Measurements from ENCODE around the gene AGK. TPM values are rescaled to one million over a fixed set of nuclear protein-coding genes. Genes with fewer than 3 reads are reported as not detected.

Gene AGK
- total RNA-seq, 4 donors from 2014 or later: 21.0 to 30.8 (median 25.5) TPM

DNA sequence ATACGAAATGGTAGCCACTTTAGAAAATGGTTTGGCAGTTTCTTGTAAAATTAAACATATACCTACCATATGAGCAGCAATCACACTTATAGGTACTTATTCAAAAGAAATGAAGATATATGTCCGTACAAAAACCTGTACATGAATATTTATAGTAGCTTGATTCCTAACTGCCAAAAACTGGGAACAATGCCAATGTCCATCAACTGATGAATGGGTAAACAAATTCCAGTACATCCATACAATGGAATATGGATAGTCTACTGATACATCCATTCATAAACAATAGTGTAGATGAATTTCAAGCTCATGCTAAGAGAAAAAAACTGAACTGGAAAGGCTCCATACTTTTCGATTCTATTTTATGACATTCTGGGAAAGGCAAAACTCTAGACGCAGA is 68.5 kb downstream of the AGK start:
- H3K4me1 ChIP-seq: no peaks in the 10 kb centered on the region
- H3K36me3 ChIP-seq: peaks cover 8 to 56% of the 10 kb centered on the region in 2 donors
- no peak for ATAC-seq
- 90 to 93% methylated on average over 3 to 4 of the region's 4 CpGs for WGBS, 2 donors (ENCODE audit: low coverage in 1 of 2)
- TF ChIP-seq POLR2AphosphoS5 (IDR thresholded peaks at IDR 0.05) (no peak), POLR2A (IDR thresholded peaks at IDR 0.05) (no peak), EP300 (IDR thresholded peaks at IDR 0.05) (no peak)
- TF ChIP-seq, protein P1, sequence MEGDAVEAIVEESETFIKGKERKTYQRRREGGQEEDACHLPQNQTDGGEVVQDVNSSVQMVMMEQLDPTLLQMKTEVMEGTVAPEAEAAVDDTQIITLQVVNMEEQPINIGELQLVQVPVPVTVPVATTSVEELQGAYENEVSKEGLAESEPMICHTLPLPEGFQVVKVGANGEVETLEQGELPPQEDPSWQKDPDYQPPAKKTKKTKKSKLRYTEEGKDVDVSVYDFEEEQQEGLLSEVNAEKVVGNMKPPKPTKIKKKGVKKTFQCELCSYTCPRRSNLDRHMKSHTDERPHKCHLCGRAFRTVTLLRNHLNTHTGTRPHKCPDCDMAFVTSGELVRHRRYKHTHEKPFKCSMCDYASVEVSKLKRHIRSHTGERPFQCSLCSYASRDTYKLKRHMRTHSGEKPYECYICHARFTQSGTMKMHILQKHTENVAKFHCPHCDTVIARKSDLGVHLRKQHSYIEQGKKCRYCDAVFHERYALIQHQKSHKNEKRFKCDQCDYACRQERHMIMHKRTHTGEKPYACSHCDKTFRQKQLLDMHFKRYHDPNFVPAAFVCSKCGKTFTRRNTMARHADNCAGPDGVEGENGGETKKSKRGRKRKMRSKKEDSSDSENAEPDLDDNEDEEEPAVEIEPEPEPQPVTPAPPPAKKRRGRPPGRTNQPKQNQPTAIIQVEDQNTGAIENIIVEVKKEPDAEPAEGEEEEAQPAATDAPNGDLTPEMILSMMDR (IDR thresholded peaks at IDR 0.05): no peak
- no peaks in the 10 kb centered on the region for H3K9me3 ChIP-seq
- no peak overlapping the region for H3K27ac ChIP-seq
- no peaks in the 10 kb centered on the region for H3K27me3 ChIP-seq
- no peak overlapping the region for H3K4me3 ChIP-seq

- Histone ChIP-seq H3K4me1 (no peaks in the 10 kb centered on the region), H3K27me3 (no peaks in the 10 kb centered on the region), H3K27ac (no peak overlapping the region), H3K4me3 (no peak overlapping the region), H3K9me3 (no peaks in the 10 kb centered on the region), H3K36me3 (peaks cover 8 to 61% of the 10 kb centered on the region in 2 donors)
- 89 to 92% methylated on average over 1 of the region's 1 CpG for WGBS, 2 donors (ENCODE audit: low coverage in 1 of 2)
- TF ChIP-seq EP300 (IDR thresholded peaks at IDR 0.05) (no peak), POLR2AphosphoS5 (IDR thresholded peaks at IDR 0.05) (no peak), POLR2A (IDR thresholded peaks at IDR 0.05) (no peak)
- TF ChIP-seq, protein P1 (IDR thresholded peaks at IDR 0.05): no peak
- ATAC-seq: no peak
Observed at GRCh38 chr7:141624763-141625162, 73.6 kb downstream of the AGK start.

DNA sequence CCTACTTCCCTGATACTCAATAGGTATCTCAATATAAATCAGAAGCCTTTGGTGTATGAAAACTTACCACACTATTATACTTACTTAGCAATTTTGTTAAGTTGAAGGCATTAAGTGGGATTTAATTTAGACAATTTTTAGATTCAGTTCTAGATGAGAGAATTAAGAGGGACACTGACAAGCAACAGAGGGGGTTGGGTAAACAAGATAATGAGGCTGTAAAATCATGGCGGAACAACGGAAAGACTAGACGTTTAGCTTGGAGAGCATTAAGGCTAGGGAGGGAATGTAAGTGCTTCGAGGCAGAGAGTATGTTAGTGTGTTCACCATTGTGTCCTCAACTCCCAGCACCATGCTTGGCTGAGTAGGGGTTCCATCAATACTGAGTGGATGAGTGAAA is 79.4 kb downstream of the AGK start:
- 84 to 93% methylated on average over 4 of the region's 4 CpGs for WGBS, 2 donors (ENCODE audit: low coverage in 1 of 2)
- Histone ChIP-seq H3K9me3 (no peaks in the 10 kb centered on the region), H3K36me3 (peaks cover 0 to 27% of the 10 kb centered on the region in 2 donors), H3K27ac (no peak overlapping the region), H3K27me3 (no peaks in the 10 kb centered on the region), H3K4me1 (no peaks in the 10 kb centered on the region), H3K4me3 (no peak overlapping the region)
- no peak for TF ChIP-seq POLR2AphosphoS5 (IDR thresholded peaks at IDR 0.05)
- ATAC-seq: no peak

- H3K4me1 ChIP-seq: no peaks in the 10 kb centered on the region
- H3K27ac ChIP-seq: no peak overlapping the region
- 74 to 93% methylated on average over 2 of the region's 2 CpGs for WGBS, 2 donors (ENCODE audit: low coverage in 1 of 2)
- TF ChIP-seq POLR2AphosphoS5 (IDR thresholded peaks at IDR 0.05) (no peak), POLR2A (IDR thresholded peaks at IDR 0.05) (no peak), EP300 (IDR thresholded peaks at IDR 0.05) (no peak)
- TF ChIP-seq, protein P1 (IDR thresholded peaks at IDR 0.05): no peak
- H3K9me3 ChIP-seq: no peaks in the 10 kb centered on the region
- H3K36me3 ChIP-seq: peaks cover 0 to 23% of the 10 kb centered on the region in 2 donors
- H3K27me3 ChIP-seq: no peaks in the 10 kb centered on the region
- no peak for ATAC-seq
- no peak overlapping the region for H3K4me3 ChIP-seq
Observed at GRCh38 chr7:141631525-141631924, 80.3 kb downstream of the AGK start.

DNA sequence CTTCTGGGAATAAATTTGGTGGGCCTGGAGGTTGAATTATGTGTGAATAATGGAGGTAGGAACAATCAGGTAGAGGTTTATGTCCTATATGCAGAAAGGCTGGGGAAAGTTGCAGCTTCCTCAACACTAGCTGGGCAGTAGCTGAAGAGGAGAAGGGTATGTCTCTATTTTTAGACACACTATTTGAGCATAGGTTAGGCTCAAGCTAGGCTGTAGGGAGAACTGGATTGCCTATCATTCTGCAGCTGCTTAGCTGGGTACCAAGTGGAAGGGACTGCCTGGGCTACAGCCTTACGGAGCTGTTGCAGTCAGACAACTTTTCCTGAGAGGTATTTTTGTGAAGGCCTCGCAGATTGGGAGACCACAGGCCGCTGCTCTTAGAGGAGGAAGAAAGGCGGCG is 82.9 kb downstream of the AGK start:
- no peaks in the 10 kb centered on the region for H3K9me3 ChIP-seq
- TF ChIP-seq EP300 (IDR thresholded peaks at IDR 0.05) (no peak), POLR2AphosphoS5 (IDR thresholded peaks at IDR 0.05) (no peak)
- no peak overlapping the region for H3K27ac ChIP-seq
- WGBS, 2 donors (ENCODE audit: low coverage in 1 of 2): 100% methylated on average over 4 of the region's 5 CpGs; no CpG with 5 or more reads in 1 of the 2 donors
- H3K4me1 ChIP-seq: no peaks in the 10 kb centered on the region
- ATAC-seq: no peak
- no peaks in the 10 kb centered on the region for H3K27me3 ChIP-seq
- H3K36me3 ChIP-seq: peaks cover 0 to 23% of the 10 kb centered on the region in 2 donors
- no peak overlapping the region for H3K4me3 ChIP-seq

- no peak for ATAC-seq
- Histone ChIP-seq H3K27me3 (no peaks in the 10 kb centered on the region), H3K36me3 (peaks cover 0 to 33% of the 10 kb centered on the region in 2 donors), H3K27ac (no peak overlapping the region), H3K9me3 (no peaks in the 10 kb centered on the region), H3K4me3 (no peak overlapping the region), H3K4me1 (no peaks in the 10 kb centered on the region)
- TF ChIP-seq, protein P1 (IDR thresholded peaks at IDR 0.05): no peak
- TF ChIP-seq POLR2AphosphoS5 (IDR thresholded peaks at IDR 0.05) (no peak), POLR2A (IDR thresholded peaks at IDR 0.05) (no peak), EP300 (IDR thresholded peaks at IDR 0.05) (no peak)
- WGBS, 2 donors (ENCODE audit: low coverage in 1 of 2): 80 to 85% methylated on average over 3 of the region's 3 CpGs
Observed at GRCh38 chr7:141636053-141636452, 84.8 kb downstream of the AGK start.
